BJ (cell line): ENCODE results near the gene PRDM2. TPM values are rescaled to one million over a fixed set of nuclear protein-coding genes. Genes with fewer than 3 reads are reported as not detected.

Experiments used
- CTCF ChIA-PET: fragments of 350-600 bp; formaldehyde crosslinking; extraction: SDS; loops from one replicate; lab custom pipeline; 2021; ENCODE audit warnings: antibody characterized with exemption, inconsistent platforms; lab: Yijun Ruan, JAX
- POLR2A ChIA-PET: fragments of 300-600 bp; sonication (Branson Sonifier 250); formaldehyde crosslinking; extraction: SDS; loops from one replicate; lab custom pipeline; 2021; ENCODE audit warnings: antibody characterized with exemption; lab: Charles Lee
- DNase-seq: peaks from one replicate; pipeline ENCODE4 v3.0.0-alpha.2; 2011; ENCODE audit warnings: low read depth
- H3K27me3 ChIP-seq: 2 replicates; pipeline ENCODE4 v1.6.0; 2011; ENCODE audit warnings: low read length; ENCODE audit not compliant: control insufficient read depth, insufficient read depth
- H3K36me3 ChIP-seq: 2 replicates; pipeline ENCODE4 v1.5.1; 2011; ENCODE audit warnings: low read length; ENCODE audit not compliant: control insufficient read depth, insufficient read depth
- H3K4me3 ChIP-seq: 2 replicates; pipeline ENCODE4 v1.5.1; 2011; ENCODE audit warnings: low read depth, mild to moderate bottlenecking, control low read depth, low read length
- CTCF ChIP-seq: IDR thresholded peaks from 2 replicates; pipeline ENCODE4 v1.5.1; 2011; ENCODE audit warnings: low read depth, mild to moderate bottlenecking, control low read depth, inconsistent platforms, low read length, moderate library complexity; ENCODE audit not compliant: insufficient read depth
- polyA plus RNA-seq: library from polyadenylated mRNA; depleted of rRNA; stranded (reverse); fragments of >200 nt; gene quantifications from 2 replicates; pipeline ENCODE4 v1.2.3, GENCODE V29; 2011

The PRDM2 gene
- polyA plus RNA-seq, 1 experiment = 9.6 TPM

- ChIA-PET CTCF (interaction anchor here (1.7 to 2.1 kb wide), 3 partner anchors 11 to 69 kb away, joined by 3 to 4 read pairs (median 3); no protein-coding TSS in a partner anchor), POLR2A (no interaction called here)
- no peak for TF ChIP-seq CTCF
- Histone ChIP-seq H3K4me3 (no peak overlapping the region), H3K36me3 (peaks cover 8% of the 10 kb centered on the region), H3K27me3 (no peaks in the 10 kb centered on the region)
- DNase-seq = no peak
Observed at GRCh38 chr1:13783551-13783950, 83.6 kb downstream of the PRDM2 start.

GRCh38 chr1:13784971-13785370 lies 85.0 kb downstream of the PRDM2 start:
- H3K36me3 ChIP-seq = peaks cover 6% of the 10 kb centered on the region
- ChIA-PET CTCF (no interaction called here), POLR2A (no interaction called here)
- H3K27me3 ChIP-seq = no peaks in the 10 kb centered on the region
- no peak for TF ChIP-seq CTCF
- DNase-seq = no peak
- H3K4me3 ChIP-seq = no peak overlapping the region

DNA sequence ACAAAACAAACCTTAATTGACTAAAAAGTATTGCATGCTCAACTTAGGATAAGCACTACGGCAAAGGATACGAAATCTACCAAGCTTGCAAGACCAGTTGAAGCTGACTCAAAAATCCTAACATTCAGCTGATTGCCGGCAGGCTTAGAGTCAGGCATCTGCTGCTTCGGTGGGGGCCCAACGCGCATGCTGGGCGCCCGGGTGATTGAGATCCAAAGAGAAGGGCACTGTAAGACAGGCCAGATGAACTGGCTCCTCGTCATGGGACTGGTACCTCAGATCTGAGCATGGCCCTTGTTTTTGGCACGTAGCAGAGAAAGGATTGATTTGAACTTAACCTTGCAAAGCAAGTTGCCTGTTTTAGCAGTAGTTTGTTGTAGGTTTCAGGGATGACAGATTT lies 86.6 kb downstream of the PRDM2 start:
- H3K36me3 ChIP-seq = peaks cover 4% of the 10 kb centered on the region
- DNase-seq = no peak
- H3K4me3 ChIP-seq = no peak overlapping the region
- H3K27me3 ChIP-seq = no peaks in the 10 kb centered on the region
- ChIA-PET POLR2A (no interaction called here), CTCF (no interaction called here)
- no peak for TF ChIP-seq CTCF

DNA sequence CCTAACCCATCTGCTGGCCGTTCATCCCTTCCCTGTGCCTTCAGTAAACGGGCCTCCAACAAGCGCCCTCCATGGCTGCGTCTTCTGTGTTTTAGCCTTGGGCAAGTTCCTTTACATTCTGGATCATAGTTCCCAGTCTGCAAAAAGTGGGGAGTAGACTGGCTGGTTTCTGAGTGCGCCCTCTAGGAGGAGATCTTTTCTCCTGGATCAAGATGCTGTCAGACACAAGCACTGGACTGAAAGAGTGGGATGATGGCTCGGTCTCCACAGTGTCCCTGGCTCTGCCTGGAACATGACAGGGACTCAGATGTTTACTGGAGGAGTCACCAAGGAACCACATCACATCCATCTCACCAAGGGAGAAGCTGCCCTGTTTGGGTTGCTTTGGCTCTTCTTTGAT lies 88.8 kb downstream of the PRDM2 start:
- ChIA-PET POLR2A (no interaction called here), CTCF (no interaction called here)
- no peak overlapping the region for H3K4me3 ChIP-seq
- H3K27me3 ChIP-seq = no peaks in the 10 kb centered on the region
- DNase-seq = no peak
- H3K36me3 ChIP-seq = peaks cover 7% of the 10 kb centered on the region
- no peak for TF ChIP-seq CTCF

DNA sequence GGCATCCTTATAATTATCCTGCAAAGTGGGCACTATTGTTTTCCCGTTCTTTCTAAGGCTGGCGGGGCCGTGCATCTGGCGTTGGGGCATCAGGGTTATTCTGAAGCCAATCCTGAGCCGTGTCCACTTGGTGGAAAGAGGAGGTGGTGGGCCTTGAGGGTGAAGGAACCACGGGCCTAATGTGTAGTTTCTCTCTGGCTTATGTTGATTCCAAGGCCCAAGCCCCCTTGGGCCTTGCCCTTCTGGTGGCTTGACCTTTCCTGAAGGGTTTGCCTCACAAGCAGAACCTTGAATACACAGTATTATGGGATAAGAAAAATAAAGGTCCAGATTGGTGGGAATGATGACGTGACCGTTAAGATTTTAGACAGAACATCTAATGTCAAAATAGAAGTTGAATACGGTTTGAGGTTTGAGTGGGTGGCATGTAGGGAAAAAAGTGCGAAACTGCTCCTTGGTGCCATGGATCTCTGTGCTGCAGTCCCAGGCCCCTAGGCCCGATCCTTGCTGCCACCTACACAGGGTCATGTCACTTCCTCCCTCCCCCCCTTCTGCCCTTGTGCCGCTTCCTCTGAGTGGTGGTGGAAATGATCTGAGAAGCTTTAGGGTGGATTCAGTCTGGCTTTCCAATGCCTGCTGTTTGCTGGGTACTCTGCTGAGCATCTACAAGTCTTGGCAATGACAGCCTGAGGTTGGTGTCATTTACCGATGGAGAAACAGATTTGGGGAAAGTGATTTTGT lies 90.5 kb downstream of the PRDM2 start:
- Histone ChIP-seq H3K27me3 (no peaks in the 10 kb centered on the region), H3K36me3 (peaks cover 8% of the 10 kb centered on the region), H3K4me3 (no peak overlapping the region)
- DNase-seq = no peak
- CTCF ChIA-PET = interaction anchor here (1.1 kb wide), 1 partner anchor 41 kb away, joined by 3 read pairs; no protein-coding TSS in a partner anchor
- no peak for TF ChIP-seq CTCF
- POLR2A ChIA-PET = interaction anchor here (0.6 to 0.7 kb wide), 2 partner anchors 33 to 1313 kb away, joined by 3 to 10 read pairs; no protein-coding TSS in a partner anchor
